Measurements from ENCODE around the gene TAT.

- TF ChIP-seq, protein P1, sequence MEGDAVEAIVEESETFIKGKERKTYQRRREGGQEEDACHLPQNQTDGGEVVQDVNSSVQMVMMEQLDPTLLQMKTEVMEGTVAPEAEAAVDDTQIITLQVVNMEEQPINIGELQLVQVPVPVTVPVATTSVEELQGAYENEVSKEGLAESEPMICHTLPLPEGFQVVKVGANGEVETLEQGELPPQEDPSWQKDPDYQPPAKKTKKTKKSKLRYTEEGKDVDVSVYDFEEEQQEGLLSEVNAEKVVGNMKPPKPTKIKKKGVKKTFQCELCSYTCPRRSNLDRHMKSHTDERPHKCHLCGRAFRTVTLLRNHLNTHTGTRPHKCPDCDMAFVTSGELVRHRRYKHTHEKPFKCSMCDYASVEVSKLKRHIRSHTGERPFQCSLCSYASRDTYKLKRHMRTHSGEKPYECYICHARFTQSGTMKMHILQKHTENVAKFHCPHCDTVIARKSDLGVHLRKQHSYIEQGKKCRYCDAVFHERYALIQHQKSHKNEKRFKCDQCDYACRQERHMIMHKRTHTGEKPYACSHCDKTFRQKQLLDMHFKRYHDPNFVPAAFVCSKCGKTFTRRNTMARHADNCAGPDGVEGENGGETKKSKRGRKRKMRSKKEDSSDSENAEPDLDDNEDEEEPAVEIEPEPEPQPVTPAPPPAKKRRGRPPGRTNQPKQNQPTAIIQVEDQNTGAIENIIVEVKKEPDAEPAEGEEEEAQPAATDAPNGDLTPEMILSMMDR (IDR thresholded peaks at IDR 0.05; ENCODE audit: insufficient read depth, low read depth, low read length), result no peak
- TF ChIP-seq EZH2 (IDR thresholded peaks at IDR 0.05; ENCODE audit: insufficient read depth, low read length), result no peak
Observed at GRCh38 chr16:71570144-71570543, 6.7 kb downstream of the TAT start.

All from astrocyte (in vitro differentiated cells and primary cell).